ENCODE results near the gene PHACTR4.
"Not testable (repeated sequence)": the region's sequence is repeated elsewhere in the genome, so short reads cannot be mapped to it uniquely, and the experiment has no call there.

- not testable (repeated sequence) for TF ChIP-seq CTCF, POLR2A (IDR thresholded peaks at IDR 0.05)
These were observed 153.0 kb downstream of the PHACTR4 start for GRCh38 chr1:28522537-28522936.
